H1 (cell line): Measurements from ENCODE around the gene SHROOM3. TPM values are rescaled to one million over a fixed set of nuclear protein-coding genes. Genes with fewer than 3 reads are reported as not detected.

Source experiments
- CTCF ChIA-PET: fragments of 300-600 bp; sonication (Branson Sonifier 250); formaldehyde crosslinking; loops from one replicate; lab custom pipeline; 2021; ENCODE audit not compliant: partially characterized antibody; lab: Charles Lee
- POLR2A ChIA-PET: fragments of 300-600 bp; sonication (Branson Sonifier 250); formaldehyde crosslinking; loops from one replicate; lab custom pipeline; 2021; ENCODE audit warnings: inconsistent platforms; ENCODE audit not compliant: partially characterized antibody; lab: Charles Lee
- DNase-seq, 2 experiments: peaks; one replicate each; pipeline versions ENCODE4 v3.0.0 to v3.0.0-alpha.2; 2010 to 2022; ENCODE audit warnings: low spot score in 2 of 2, low read depth in 1 of 2, mixed read lengths in 1 of 2
- FAIRE-seq: peaks from 2 replicates; lab custom pipeline; 2011; peaks lifted over from hg19 to GRCh38; lab: Jason Lieb, UNC
- H2AFZ ChIP-seq: 2 replicates; pipeline ENCODE4 v1.8.1; 2012; ENCODE audit warnings: low read length, inconsistent platforms
- H2AK5ac ChIP-seq: 2 replicates; pipeline ENCODE4 v1.6.1; 2013; ENCODE audit warnings: low read depth, low read length
- H2BK120ac ChIP-seq: replicated peaks from 2 replicates; pipeline ENCODE3; 2013; ENCODE audit warnings: low read depth, low read length, inconsistent platforms
- H2BK12ac ChIP-seq: 2 replicates; pipeline ENCODE4 v1.6.1; 2013; ENCODE audit warnings: low read depth, low read length
- H2BK15ac ChIP-seq: 2 replicates; pipeline ENCODE4 v1.6.1; 2013; ENCODE audit warnings: low read length
- H2BK20ac ChIP-seq: 2 replicates; pipeline ENCODE4 v1.6.1; 2013; ENCODE audit warnings: low read length
- H2BK5ac ChIP-seq: 2 replicates; pipeline ENCODE4 v1.6.1; 2013; ENCODE audit warnings: low read depth, low read length
- H3K14ac ChIP-seq: 2 replicates; pipeline ENCODE4 v1.6.1; 2013; ENCODE audit warnings: inconsistent platforms; ENCODE audit not compliant: insufficient read length
- H3K18ac ChIP-seq: 2 replicates; pipeline ENCODE4 v1.6.1; 2013; ENCODE audit warnings: low read length; ENCODE audit errors: extremely low read depth
- H3K23ac ChIP-seq: 2 replicates; pipeline ENCODE4 v1.6.1; 2013; ENCODE audit warnings: inconsistent platforms; ENCODE audit not compliant: insufficient read length
- H3K23me2 ChIP-seq: 2 replicates; pipeline ENCODE4 v1.6.1; 2013; ENCODE audit warnings: low read depth, low read length
- H3K27ac ChIP-seq: 2 replicates; pipeline ENCODE4 v1.6.1; 2011; ENCODE audit warnings: low read depth, low read length, inconsistent platforms
- H3K27me3 ChIP-seq, 4 experiments: replicated peaks in 1 of 4; 1 replicate in 1 of 4; 2 replicates in 3 of 4; pipeline versions ENCODE4 v1.6.1 to v1.8.1; 2011 to 2013; ENCODE audit warnings: low read length in 3 of 4, mild to moderate bottlenecking in 3 of 4, inconsistent platforms in 2 of 4, mixed read lengths in 2 of 4, moderate library complexity in 1 of 4; ENCODE audit not compliant: control insufficient read depth in 3 of 4, insufficient read depth in 3 of 4; ENCODE audit errors: extremely low read depth in 1 of 4
- H3K36me3 ChIP-seq, 4 experiments: 2 replicates each; pipeline versions ENCODE4 v1.6.1 to v1.8.1; 2011 to 2013; ENCODE audit warnings: mild to moderate bottlenecking in 4 of 4, low read length in 3 of 4, moderate library complexity in 2 of 4, control low read depth in 1 of 4, inconsistent platforms in 1 of 4; ENCODE audit not compliant: insufficient read depth in 4 of 4, control insufficient read depth in 2 of 4
- H3K4ac ChIP-seq: replicated peaks from 2 replicates; pipeline ENCODE3; 2013; ENCODE audit warnings: low read length, low read depth, mixed read lengths, inconsistent platforms; ENCODE audit not compliant: insufficient read length
- H3K4me1 ChIP-seq, 4 experiments: replicated peaks in 1 of 4; 1 replicate in 1 of 4; 2 replicates in 3 of 4; pipeline versions ENCODE4 v1.6.1 to v1.8.1; 2011 to 2013; ENCODE audit warnings: low read length in 3 of 4, inconsistent platforms in 2 of 4, mixed read lengths in 1 of 4; ENCODE audit not compliant: insufficient read depth in 4 of 4, control insufficient read depth in 3 of 4
- H3K4me2 ChIP-seq, 2 experiments: 2 replicates each; pipeline versions ENCODE4 v1.6.1 to v1.8.1; 2011 to 2013; ENCODE audit warnings: low read depth in 2 of 2, low read length in 2 of 2, control low read depth in 1 of 2, inconsistent platforms in 1 of 2, mild to moderate bottlenecking in 1 of 2; ENCODE audit not compliant: insufficient read depth in 1 of 2
- H3K4me3 ChIP-seq, 4 experiments: fragments of 200-600, 300-600 bp in 1 of 4; sonication (generic), shearing (Covaris generic), sonication (Bioruptor Twin) in 1 of 4; 2 replicates each; pipeline versions ENCODE4 v1.5.1 to v1.8.1; 2011 to 2016; ENCODE audit warnings: low read length in 4 of 4, low read depth in 3 of 4, control low read depth in 2 of 4, inconsistent platforms in 2 of 4, mild to moderate bottlenecking in 2 of 4, mixed read lengths in 1 of 4, moderate library complexity in 1 of 4; ENCODE audit not compliant: insufficient read depth in 2 of 4; ENCODE audit errors: extremely low read depth in 1 of 4
- H3K56ac ChIP-seq: replicated peaks from 2 replicates; pipeline ENCODE3; 2013; ENCODE audit warnings: low read depth, mild to moderate bottlenecking, mixed read lengths, low read length, inconsistent platforms; ENCODE audit not compliant: insufficient read length
- H3K79me1 ChIP-seq: 2 replicates; pipeline ENCODE4 v1.6.1; 2013; ENCODE audit warnings: low read depth, low read length, control low read depth
- H3K79me2 ChIP-seq, 2 experiments: 2 replicates each; pipeline versions ENCODE4 v1.6.1 to v1.8.1; 2012 to 2013; ENCODE audit warnings: low read length in 2 of 2, mild to moderate bottlenecking in 2 of 2, inconsistent platforms in 1 of 2; ENCODE audit not compliant: insufficient read depth in 2 of 2, control insufficient read depth in 1 of 2
- H3K9ac ChIP-seq, 4 experiments: replicated peaks in 1 of 4; 1 replicate in 1 of 4; 2 replicates in 3 of 4; pipeline versions ENCODE4 v1.6.1 to v1.8.1; 2011 to 2013; ENCODE audit warnings: low read depth in 3 of 4, low read length in 3 of 4, control low read depth in 2 of 4, mild to moderate bottlenecking in 2 of 4, moderate library complexity in 2 of 4, inconsistent platforms in 1 of 4; ENCODE audit errors: extremely low read depth in 1 of 4
- H3K9me3 ChIP-seq, 2 experiments: 2 replicates each; pipeline versions ENCODE4 v1.6.1 to v1.8.1; 2012 to 2013; ENCODE audit warnings: mild to moderate bottlenecking in 2 of 2, moderate library complexity in 2 of 2, control low read depth in 1 of 2, inconsistent platforms in 1 of 2, low read depth in 1 of 2, low read length in 1 of 2, mixed read lengths in 1 of 2; ENCODE audit not compliant: insufficient read depth in 2 of 2
- H4K20me1 ChIP-seq, 2 experiments: replicated peaks in 1 of 2; 2 replicates each; pipeline versions ENCODE3 to v1.8.1; 2011 to 2013; ENCODE audit warnings: inconsistent platforms in 2 of 2, low read length in 2 of 2, mild to moderate bottlenecking in 1 of 2; ENCODE audit not compliant: insufficient read depth in 2 of 2, control insufficient read depth in 1 of 2
- H4K5ac ChIP-seq: 2 replicates; pipeline ENCODE4 v1.6.1; 2013; ENCODE audit warnings: low read length, low read depth, mixed read lengths, inconsistent platforms; ENCODE audit not compliant: insufficient read length
- H4K8ac ChIP-seq: 2 replicates; pipeline ENCODE4 v1.8.0; 2013; ENCODE audit warnings: mild to moderate bottlenecking, moderate library complexity, low read length, inconsistent platforms; ENCODE audit not compliant: insufficient read depth; ENCODE audit errors: extremely low read depth
- H4K91ac ChIP-seq: replicated peaks from 2 replicates; pipeline ENCODE3; 2013; ENCODE audit warnings: low read length, mixed read lengths, inconsistent platforms; ENCODE audit not compliant: insufficient read length
- NRF1 ChIP-seq: IDR thresholded peaks from 2 replicates; pipeline ENCODE4 v1.6.1; 2011; ENCODE audit warnings: mild to moderate bottlenecking, low read depth, low read length, improper control_type of control experiment
- POLR2A ChIP-seq, 2 experiments: IDR thresholded peaks; 1 replicate in 1 of 2; 2 replicates in 1 of 2; pipeline ENCODE4 v1.6.1; 2011; ENCODE audit warnings: low read depth in 2 of 2, low read length in 2 of 2, mild to moderate bottlenecking in 2 of 2; ENCODE audit errors: control extremely low read depth in 1 of 2
- TBP ChIP-seq: IDR thresholded peaks from 2 replicates; pipeline ENCODE4 v1.6.1; 2011; ENCODE audit warnings: low read depth, low read length, improper control_type of control experiment
- USF2 ChIP-seq: IDR thresholded peaks from 2 replicates; pipeline ENCODE4 v1.6.1; 2011; ENCODE audit warnings: low read length, improper control_type of control experiment
- WGBS, 2 experiments: shearing (Covaris generic) in 1 of 2; methylation state at CpG; one replicate each; pipeline versions ENCODE4 v1.1.6 to v1.1.7; 2013 to 2015; ENCODE audit warnings: low lambda C conversion rate in 2 of 2, mixed read lengths in 2 of 2, inconsistent platforms in 1 of 2, low coverage in 1 of 2, missing lambda C conversion rate in 1 of 2; ENCODE audit not compliant: insufficient replicate concordance in 2 of 2, insufficient coverage in 1 of 2, insufficient read length in 1 of 2; ENCODE audit errors: extremely low coverage in 1 of 2, missing lambda C conversion rate in 1 of 2; 5-methylcytosine and 5-hydroxymethylcytosine counted together
- polyA plus RNA-seq, 7 experiments: library from polyadenylated mRNA; depleted of rRNA in 3 of 7; stranded (reverse) in 5 of 7; unstranded in 2 of 7; fragments of >200 nt in 5 of 7; fragments of 200-250 nt in 2 of 7; gene quantifications; 1 replicate in 5 of 7; 2 replicates in 1 of 7; 4 replicates in 1 of 7; pipeline versions ENCODE4 v1.2.1 to v1.2.3, GENCODE V29; 2011 to 2013; ENCODE audit warnings: missing spikeins in 2 of 7, mixed read lengths in 2 of 7
- total RNA-seq: library from RNA; stranded (reverse); fragmentation: NEBNext Ultra II Directional; extraction: Animal tissue kit (Norgen Biotek cat#: 25700); gene quantifications from 2 replicates; pipeline ENCODE4 v1.2.1, GENCODE V29; 2021

The SHROOM3 gene
- total and polyA plus RNA-seq, 2 of the 8 experiments (the other 6 are each of a cell fraction or from before 2014, with no cell fraction given): 15.8 to 34.0 TPM

- no peak overlapping the region for H2AFZ ChIP-seq
- no peak overlapping the region for H2BK12ac ChIP-seq
- H3K27ac ChIP-seq: no peak overlapping the region
- H4K5ac ChIP-seq: no peak overlapping the region
- no peak overlapping the region for H2BK20ac ChIP-seq
- H3K4ac ChIP-seq: no peak overlapping the region
- no peaks in the 10 kb centered on the region for H3K9me3 ChIP-seq
- no peak overlapping the region for H3K14ac ChIP-seq
- ChIA-PET POLR2A (no interaction called here), CTCF (no interaction called here)
- H3K79me2 ChIP-seq: no peaks in the 10 kb centered on the region
- H3K9ac ChIP-seq: no peak overlapping the region
- TF ChIP-seq POLR2A (IDR thresholded peaks at IDR 0.05; ENCODE audit: control extremely low read depth in 1 of 2, low read depth in 2 of 2, low read length in 2 of 2): no peak
- no peak for TF ChIP-seq NRF1
- TF ChIP-seq TBP: no peak
- no peak for TF ChIP-seq USF2
- FAIRE-seq: no peak
- H3K56ac ChIP-seq: no peak overlapping the region
- DNase-seq: no peak
- no peak overlapping the region for H3K4me2 ChIP-seq
- H3K4me1 ChIP-seq: peaks cover 0 to 7% (median 2%) of the 10 kb centered on the region in 4 experiments; a peak in 3 of 7 replicates
- no peak overlapping the region for H4K91ac ChIP-seq
- no peaks in the 10 kb centered on the region for H3K27me3 ChIP-seq
- H2BK5ac ChIP-seq: no peak overlapping the region
- H3K4me3 ChIP-seq: no peak overlapping the region
- no peak overlapping the region for H2BK15ac ChIP-seq
- WGBS, 2 experiments: 92% methylated on average over 2 of the region's 2 CpGs; no CpG with 5 or more reads in 1 of the 2 experiments
- no peak overlapping the region for H2AK5ac ChIP-seq
- H4K8ac ChIP-seq: no peak overlapping the region
- no peaks in the 10 kb centered on the region for H3K36me3 ChIP-seq
- no peak overlapping the region for H3K23ac ChIP-seq
- no peak overlapping the region for H2BK120ac ChIP-seq
- H4K20me1 ChIP-seq: no peaks in the 10 kb centered on the region
- H3K79me1 ChIP-seq: no peaks in the 10 kb centered on the region
- no peak overlapping the region for H3K18ac ChIP-seq
- H3K23me2 ChIP-seq: no peaks in the 10 kb centered on the region
Observed at GRCh38 chr4:76532805-76533204, 97.8 kb downstream of the SHROOM3 start.
